Measurements from ENCODE around the gene HTR6.
"Not testable (repeated sequence)": the region's sequence is repeated elsewhere in the genome, so short reads cannot be mapped to it uniquely, and the experiment has no call there.

HTR6 gene

DNA sequence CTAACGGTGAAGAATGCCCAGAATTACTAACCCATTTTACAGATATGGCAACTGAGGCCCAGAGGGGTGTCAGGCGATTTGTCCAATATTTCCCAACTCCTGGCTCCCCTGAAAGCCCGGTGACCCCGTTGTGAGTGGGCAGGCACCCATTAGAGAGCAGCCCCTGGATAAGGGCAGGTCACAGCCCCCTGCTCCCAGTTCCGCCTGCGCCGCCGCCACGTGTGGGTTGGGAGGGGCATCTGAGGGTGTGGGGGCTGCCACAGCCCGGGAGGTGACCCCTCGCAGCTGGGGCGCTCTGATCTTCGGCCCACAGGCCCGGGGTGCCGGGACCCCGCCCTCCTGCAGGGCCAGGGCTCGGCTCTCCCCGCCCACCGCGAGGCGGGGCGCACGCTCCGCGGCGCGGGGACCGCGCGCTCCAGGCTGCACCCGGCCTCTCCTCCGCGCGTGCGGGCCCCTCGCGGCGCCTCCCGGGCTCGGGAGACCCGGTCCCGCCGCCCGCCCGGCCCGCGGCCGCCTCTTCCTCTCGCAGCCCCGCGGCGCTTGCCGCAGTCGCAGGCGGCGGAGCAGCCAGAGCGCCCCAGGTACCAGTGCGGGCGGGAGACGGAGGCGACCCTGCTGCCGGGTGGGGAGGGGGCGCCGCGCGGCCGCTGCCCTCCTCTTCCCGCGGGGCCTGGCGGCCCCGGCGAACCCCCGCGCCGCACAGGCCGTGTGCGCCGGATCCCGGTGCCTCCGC lies at the start of gene HTR6:
TSS of gene HTR6 (plus strand) at position 423 of the 733 bp plus-strand sequence. CDS start 879 bp downstream, outside the sequence.
- DNase-seq: no peak

DNA sequence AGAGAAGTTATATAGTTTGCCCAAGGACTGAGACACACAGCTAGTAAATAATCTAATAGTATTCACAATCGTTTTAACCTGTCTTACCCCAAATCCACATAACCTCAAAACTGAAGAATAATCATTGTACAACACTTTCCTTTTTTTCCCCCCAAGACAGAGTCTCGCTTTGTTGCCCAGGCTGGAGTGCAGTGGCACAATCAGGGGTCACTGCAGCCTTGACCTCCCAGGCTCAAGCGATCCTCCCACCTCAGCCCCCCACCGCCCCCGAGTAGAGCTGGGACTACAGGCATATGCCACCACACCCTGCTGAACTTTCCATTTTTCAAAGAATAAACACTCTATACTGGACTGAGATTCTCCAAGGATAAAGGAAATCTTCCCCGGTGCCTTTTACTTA lies 49.2 kb upstream of the HTR6 start:
- DNase-seq: no peak

DNA sequence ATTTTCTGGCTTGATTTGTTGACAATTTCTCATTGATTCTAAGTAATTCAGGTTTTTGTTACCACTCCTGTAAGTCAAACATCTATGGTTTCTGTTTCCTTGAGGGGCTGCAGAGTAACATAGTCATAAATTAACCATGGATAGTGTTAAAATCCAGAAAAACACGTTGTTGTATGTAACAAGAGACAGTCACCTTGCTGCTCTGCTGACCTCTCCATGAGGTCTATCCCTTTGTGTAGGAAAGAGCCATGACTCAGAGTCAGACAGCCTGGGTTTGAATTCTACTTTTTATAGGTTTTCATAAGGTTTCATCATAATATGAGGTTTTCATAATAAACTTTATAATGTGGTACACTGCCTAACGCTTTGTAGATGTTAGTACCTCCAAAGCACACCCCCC lies 48.2 kb upstream of the HTR6 start:
- no peak for DNase-seq

DNA sequence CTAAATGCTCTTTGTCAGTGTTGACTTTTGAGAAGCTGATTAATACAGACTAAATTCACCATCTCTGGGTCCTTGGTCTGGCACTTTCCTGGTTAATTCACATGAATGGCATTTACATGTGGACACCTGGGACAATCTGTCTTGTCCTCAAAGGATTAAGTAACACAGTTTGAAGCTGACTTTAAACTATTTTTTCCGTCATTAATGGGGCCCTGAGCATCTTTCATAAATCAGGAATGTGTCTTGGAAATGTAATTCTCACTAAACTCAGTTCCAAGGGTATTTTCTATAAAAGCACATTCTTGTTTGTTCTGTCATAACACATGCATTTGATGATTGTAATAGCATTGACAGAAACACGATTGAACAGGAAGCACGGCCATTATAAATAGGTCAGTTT lies 47.3 kb upstream of the HTR6 start:
- no peak for DNase-seq

DNA sequence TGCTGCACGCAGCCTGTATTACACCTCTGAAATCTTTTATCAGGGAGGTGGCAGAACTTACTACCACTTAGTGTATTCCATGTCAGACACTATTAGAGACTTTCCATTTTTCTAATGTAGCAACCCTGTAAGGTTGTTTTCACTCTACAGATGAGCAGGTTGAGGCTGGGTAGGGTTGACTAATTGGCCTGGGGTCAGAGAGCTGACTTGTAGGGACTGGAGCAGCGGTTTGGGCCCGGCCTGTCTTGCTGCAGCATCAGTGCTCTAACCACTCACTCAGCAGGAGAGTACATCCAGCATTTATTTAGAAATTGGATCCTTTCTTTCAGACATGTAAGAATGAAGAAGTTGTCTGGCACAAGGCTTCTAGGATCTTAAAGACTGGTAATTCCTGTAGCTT lies 46.2 kb upstream of the HTR6 start:
- DNase-seq: no peak

DNA sequence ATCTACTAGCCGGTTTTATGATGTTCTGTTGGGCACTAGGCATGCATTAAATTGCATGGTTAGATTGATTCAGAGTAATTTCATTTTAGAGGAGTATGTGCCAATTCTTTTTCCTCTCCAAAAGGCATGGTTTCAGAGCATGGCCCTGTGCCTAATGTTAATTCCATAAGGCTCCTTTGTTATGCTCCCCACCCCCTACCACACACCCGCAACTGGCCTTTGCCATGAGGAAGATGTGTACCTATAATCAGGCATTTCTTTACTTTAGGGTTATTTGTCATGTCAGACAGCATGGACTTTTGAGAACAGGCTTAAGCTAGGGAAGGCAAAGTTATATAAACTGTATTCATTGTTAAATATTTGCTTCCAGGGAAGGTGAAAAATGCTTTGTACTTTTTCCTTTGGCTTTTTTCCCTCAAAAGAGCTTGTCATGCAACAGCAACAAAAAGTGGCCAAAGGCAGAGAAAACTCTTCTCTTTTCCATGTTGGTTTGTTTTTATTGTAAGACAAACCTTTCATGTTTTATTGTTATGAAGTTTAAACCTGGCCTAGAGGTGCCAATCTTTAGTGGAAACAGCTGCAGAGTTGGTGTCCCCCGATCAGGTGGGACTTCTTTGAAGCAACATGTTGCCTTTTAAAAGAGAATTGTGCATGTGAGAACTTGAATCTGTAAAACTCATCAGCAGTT lies 44.8 kb upstream of the HTR6 start:
- DNase-seq: peak in 1 of 2 experiments; percentile 23

DNA sequence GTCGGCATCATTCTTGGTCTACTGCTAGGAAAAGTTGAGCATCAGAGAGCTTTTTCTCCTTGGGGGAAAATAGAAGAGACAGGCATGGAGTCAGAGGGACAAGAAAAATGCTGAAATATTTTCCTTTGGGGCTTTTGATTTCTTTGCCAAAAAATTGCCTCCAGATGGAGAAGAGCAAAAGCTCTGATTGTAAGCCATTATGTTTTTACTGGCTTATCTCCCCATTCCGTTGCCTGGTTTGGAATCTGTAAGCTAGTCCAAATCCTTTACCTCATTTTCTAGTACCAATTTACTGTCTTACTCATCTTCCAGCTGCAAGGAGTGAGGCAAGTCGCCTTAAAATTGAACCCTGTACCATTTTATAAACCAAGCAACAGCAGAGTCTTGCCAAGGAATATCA lies 43.9 kb upstream of the HTR6 start:
- DNase-seq: peak in 1 of 2 experiments; percentile 34

DNA sequence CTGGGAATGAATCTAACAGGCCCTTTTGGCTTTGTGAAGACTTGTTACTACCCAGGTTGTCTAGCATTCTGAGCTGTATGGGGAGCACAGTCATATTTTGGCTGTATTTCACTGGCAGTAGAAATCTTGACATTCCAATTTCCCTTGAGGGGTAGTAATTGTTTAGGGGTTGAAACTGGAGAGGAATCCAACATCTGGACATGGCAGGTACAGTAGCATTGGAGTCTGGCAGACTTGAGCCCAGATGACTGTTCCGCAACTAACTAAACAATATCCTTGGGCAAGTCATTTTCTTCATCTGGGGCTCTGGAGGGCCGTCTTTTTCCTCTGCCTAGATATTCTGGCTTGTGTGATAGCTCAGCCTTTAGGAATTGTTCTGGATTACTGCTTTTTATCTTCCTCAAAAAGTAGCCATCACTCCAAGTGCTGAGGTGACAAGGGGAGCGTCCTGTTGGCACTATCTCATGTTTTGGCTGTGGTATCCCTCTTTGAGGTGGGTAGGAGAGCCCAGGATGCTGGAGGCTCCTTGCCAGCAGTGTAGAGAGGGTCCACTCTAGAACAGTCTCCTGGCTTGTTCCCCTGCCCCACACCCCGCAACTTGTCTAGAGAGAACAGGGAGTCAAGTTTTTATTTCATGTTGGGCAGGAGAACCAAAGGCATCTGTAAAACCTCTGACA lies 43.3 kb upstream of the HTR6 start:
- DNase-seq: no peak

DNA sequence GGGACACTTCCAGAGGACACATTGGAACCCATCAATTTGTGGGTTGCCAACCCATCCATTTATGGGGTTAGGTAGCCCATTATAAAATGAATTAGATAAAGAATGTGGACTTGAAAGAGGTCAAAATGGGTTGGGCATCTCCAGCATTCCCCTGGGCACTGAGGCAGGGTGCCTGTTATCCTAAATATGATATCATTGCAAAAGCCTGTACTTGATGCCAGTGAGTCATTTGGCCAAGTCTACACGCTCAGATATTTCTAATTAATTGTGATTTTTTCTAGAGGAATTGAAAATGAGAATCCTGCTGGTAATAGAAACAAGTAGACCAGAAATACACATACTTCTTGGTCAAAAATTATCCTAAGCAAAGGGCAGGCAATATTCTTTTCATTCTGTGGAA lies 42.5 kb upstream of the HTR6 start:
- DNase-seq: no peak

DNA sequence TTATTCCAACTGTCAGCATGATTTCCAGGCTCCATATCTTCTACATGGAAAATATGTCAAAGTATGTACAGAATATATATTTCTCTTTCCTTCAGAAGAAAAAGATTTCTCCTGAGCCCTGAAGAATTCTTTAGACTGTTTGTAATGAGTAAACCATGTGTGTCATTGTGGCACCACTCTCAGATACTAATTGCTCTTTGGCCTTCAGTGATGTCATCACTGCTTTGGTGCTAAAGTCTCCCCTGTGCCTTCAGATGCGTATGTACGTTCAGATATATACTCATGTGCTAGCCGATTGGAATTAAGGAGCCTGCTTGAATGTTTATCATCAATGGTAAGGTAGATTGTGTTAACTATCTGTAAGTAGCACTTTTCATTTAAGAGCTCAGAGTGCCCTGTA lies 41.2 kb upstream of the HTR6 start:
- DNase-seq: no peak

DNA sequence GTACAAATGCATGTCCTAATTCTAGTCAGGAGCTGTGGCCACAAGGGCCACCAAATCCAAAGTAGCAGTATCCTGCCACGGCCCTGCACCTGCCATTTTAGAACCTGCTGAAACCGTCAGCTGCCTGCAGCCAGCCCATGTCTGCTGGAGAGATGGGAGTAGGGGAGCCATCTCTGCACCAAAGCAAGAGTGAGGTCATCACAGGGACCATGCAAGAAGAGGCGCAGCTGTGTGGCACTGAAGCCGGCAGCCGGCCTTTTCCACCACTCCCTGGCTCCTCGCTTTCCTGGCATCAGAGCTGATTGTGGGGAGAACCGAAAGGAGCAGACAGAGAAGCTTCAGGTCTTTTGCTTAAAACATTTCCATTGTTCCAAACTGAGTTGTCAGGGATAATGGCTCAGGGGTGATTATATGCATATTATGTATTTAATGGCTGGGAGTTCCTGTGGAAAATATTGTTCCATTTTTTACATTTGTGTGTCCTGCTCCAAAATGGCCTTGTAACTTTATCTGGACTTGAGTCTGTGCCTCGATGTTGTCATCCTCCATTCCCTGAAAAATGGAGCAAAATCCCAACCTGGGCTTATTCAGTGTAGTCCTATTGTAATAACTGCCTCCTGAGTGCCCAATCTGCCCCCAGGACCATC lies 39.3 kb upstream of the HTR6 start:
- DNase-seq: no peak

DNA sequence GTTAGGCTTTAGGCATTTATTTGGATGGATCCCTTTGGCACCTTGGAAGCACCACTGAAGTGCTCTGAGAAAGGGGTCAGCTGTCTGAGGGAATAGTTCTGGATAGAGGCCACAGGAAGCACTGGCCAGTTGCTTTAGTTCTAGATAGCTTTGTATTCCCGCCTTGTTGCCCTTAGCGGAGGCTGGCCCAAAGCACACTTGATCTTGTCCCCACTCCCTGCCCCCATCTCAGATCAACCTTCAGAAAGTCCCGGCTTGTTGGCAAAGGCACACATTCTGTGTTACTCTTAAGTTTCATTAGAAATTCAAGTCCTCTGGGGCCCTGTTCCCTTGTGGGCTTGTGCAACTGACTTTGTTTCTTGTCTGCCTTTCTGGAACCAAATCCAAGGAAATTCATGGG lies 35.8 kb upstream of the HTR6 start:
- no peak for DNase-seq

DNA sequence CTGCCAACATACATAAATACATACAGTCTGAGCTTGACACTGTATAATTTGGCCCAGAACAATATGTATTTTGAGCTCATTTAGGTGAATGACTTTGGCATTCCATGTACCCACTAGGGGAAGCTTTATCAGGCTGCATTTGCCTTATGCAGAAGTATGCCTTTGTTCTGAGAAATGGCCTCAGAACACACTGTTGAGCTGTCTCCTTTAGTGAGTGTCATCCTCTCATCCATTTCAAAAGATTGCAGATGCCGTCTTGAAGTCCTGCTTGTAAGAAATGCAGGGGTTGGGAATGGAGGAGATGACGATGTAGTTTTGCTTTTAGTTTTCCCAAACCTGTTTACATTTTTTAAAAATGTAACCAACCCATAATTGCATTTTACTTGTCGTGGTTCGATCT lies 35.3 kb upstream of the HTR6 start:
- no peak for DNase-seq

DNA sequence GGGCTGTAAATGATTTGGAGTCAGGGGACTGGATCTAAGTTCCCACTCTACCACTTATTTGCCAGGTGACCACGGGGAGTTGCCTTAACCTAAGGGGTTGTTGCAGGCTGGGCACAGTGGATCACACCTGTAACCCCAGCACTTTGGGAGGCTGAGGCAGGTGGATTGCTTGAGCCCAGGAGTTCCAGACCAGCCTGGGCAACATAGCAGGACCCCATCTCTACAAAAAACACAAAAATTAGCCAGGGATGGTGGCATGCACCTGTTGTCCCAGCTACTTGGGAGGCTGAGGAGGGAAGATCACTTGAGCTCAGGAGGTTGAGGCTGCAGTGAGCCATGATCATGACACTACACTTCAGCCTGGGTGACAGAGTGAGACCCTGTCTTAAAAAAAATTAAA lies 34.5 kb upstream of the HTR6 start:
- not testable (repeated sequence) for DNase-seq

DNA sequence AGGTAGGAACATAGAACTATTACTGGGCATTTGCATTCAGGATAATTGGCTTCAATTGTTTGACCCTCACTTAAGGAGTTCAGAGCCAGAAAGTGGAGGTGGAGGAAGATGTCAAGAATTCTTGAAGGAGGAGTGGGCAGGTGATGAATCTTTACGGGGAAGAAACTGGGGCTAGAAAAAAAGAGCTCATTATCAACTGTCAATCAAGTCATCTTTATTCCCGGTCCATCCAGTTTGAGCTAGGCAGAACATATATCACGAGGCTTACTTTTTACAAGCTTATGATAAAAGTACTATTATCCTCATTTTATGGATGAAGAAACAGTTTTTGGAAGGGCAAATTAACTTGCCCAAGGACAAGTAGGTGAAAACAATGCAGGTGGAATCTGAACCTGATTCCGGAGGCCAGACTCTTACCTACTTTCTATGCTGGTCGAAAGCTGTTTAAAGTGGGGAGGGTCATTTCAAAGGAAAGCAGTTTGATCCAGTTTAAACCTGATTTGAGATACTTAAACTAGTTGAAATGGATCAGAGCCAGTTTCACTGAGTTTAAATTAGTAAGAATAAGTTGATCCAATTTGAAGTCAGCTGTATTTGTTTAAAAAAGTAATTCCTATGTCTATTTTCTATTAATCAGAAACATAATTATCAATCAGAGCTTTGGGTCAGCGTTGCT lies 33.8 kb upstream of the HTR6 start:
- DNase-seq: no peak

DNA sequence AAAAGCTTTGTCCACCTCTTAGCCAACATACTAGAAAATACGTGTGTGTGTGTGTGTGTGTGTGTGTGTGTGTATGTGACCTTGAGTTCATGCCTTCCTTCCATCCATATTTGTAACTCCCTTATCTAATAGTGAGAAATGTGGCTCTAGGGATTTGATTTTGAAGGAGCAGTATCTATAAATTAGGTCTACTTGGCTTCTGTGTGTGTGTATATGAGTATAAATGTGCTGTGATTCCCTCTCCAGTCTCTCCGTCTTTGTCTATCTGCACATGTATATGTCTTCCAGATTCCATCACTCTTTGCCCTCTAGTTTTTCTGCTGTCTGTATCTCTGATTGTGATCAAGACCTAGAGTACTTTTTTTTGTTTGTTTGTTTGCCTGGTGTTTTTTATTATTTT lies 32.5 kb upstream of the HTR6 start:
- DNase-seq: no peak

DNA sequence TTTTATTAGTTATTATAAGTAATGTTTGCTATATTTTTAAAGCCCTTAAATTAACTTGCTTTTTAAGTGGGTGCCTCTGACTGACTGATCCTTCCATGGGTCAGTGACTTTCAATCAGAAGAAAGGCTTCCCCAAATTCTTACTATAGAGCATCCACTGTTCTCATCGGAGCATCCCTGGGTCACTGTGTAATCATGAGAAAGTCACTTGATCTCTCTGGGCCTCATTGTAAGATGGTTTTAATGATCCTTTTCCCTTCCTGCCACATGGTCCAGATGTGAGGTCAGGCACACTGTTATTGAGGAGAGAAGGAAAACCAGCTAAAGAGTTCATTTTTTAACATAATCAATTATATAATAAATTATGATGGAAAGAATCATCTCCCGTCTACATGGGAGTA lies 31.6 kb upstream of the HTR6 start:
- no peak for DNase-seq

DNA sequence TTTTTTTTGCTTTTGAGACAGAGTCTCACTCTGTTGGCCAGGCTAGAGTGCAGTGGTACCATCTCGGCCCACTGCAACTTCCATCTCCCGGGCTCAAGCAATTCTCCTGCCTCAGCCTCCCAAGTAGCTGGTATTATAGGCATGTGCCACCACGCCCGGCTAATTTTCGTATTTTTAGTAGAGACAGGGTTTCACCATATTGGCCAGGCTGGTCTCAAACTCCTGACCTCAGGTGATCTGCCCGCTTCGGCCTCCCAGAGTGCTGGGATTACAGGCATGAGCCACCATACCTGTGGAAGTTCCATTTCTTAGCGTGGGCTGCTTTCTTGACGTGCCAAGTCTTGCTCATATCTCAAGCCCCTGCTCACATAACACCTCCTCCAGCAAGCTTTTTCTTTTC lies 29.6 kb upstream of the HTR6 start:
- not testable (repeated sequence) for DNase-seq

DNA sequence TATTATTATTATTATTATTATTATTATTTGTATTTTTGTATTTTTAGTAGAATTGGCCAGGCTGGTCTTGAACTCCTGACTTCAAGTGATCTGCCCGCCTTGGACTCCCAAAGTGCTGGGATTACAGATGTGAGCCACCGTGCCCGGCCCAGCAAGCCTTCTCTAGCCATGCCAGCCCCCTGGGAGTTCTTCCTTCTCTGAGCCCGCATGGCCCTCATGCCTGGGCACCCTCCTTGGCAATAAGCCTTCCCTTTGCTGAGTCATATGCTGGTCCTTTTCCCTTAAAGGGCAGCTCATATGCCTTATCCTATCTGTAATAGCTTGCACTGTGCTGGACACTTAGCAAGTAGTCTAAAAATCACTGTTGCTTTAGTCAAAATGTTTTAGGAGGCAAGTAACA lies 29.0 kb upstream of the HTR6 start:
- no peak for DNase-seq

DNA sequence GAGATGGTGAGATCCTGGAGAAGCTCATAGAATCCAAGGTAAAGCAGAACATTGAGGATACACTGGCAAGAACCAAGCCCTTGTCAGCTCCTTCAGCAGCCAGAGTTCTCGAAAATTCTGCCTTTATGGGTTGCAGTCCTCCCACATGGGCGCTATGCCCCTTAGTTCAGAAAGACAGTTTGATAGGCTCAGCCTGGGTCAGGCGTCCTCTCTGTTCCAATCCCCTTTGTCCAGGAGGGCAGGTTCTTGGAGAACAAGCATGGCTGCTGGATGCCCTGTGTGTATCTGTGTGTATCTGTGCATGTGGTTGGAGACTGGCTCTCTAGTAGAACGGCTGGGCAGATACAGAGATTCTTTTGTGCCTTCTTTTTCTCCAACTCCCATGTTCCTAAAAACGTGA lies 28.6 kb upstream of the HTR6 start:
- no peak for DNase-seq

DNA sequence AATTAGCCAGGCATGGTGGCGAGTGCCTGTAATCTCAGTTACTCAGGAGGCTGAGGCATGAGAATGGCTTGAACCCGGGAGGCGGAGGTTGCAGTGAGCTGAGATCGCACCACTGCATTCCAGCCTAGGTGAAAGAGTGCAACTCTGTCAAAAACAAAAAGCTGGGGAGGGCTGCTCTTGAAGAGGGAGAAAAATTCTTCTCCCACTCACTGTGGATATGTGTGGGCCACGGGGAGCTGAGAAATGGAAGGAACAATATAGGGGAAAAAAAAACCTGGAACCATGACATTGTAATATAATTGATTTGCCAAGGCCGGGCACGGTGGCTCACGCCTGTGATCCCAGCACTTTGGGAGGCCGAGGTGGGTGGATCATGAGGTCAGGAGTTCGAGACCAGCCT lies 27.9 kb upstream of the HTR6 start:
- not testable (repeated sequence) for DNase-seq

DNA sequence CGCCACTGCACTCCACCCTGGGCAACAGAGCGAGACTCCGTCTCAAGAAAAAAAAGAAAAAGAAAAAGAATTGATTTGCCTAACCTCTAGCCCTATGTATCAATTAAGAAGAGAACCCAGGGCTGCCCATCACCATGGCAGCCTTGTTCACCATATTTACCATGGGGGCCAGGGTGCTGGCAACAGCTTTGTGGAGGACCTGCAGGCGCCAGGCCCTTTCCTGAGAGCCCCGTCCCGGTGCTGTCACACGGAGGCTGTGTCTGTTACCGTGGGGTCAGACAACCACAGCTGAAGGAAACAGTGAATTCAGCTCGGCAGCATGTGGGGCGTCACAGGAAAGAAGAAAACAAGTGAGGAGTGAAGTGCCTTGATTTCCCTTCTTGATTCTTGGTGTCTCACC lies 27.1 kb upstream of the HTR6 start:
- no peak for DNase-seq

DNA sequence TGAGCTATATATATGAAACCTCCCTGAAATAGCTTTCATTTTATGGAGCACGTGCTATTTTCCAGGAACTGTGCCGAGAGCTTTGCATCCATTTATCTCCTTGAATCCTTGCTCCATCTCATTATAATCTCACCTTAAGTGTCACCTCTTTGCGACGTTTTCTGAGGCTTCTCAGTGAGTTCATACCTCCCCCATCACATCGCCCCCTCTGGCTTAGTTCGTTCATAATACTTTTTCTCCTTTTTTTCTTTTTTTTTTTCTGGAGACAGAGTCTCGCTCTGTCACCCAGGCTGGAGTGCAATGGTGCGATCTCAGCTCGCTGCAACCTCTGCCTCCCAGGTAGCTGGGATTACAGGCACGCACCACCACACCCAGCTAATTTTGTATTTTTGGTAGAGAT lies 25.4 kb upstream of the HTR6 start:
- not testable (repeated sequence) for DNase-seq

Data from NCI-H446 (cell line).